HT1080 (cell line): Measurements from ENCODE around the gene RCN1. TPM values are rescaled to one million over a fixed set of nuclear protein-coding genes. Genes with fewer than 3 reads are reported as not detected.
"Not testable (repeated sequence)": the region's sequence is repeated elsewhere in the genome, so short reads cannot be mapped to it uniquely, and the experiment has no call there.

Experiments used
- DNase-seq: peaks from one replicate; pipeline ENCODE4 v3.0.0-alpha.2; 2015; ENCODE audit warnings: low read depth
- polyA plus RNA-seq, 2 experiments: library from polyadenylated mRNA; depleted of rRNA; stranded (reverse); fragments of >200 nt; gene quantifications; 2 replicates each; pipeline ENCODE4 v1.2.3, GENCODE V29; 2015
- total RNA-seq: library from RNA; depleted of rRNA; stranded (reverse); fragments of >200 nt; shearing (Covaris generic); gene quantifications from 2 replicates; pipeline ENCODE4 v1.2.3, GENCODE V29; 2014; rRNA removed

The RCN1 gene
- total RNA-seq: 156 and 186 TPM in 2 replicates
- 183 and 214 TPM in 2 replicates for polyA plus RNA-seq (2015; cell fraction: cytosol; rRNA removed)
- 188 and 195 TPM in 2 replicates for polyA plus RNA-seq (2015; cell fraction: nucleus; rRNA removed)

- peak; percentile 82 for DNase-seq
These were observed at the start of gene RCN1 for GRCh38 chr11:32090545-32091370. TSS of gene RCN1 (plus strand) at chr11:32091074. CDS start at chr11:32091197, 123 bp downstream.

DNA sequence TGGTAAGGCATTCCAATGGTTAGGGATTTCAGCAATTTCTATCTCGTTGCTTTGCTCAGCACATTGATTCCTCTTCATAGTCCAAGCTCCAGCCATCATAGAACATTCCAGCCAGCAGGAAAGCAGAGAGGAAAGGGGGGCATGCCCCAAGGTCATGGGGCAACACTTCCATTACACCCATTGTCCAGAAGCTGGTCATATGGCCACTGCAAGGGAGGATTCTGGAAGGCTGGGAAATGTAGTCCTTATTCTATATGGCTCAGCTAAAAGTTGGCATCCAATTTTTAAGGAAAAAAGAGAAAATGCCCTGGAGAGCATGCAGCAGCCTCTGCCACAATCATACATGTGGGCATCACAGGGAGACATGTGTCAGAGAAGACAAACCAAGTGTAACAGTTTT, 47.1 kb upstream of the RCN1 start:
- no peak for DNase-seq

DNA sequence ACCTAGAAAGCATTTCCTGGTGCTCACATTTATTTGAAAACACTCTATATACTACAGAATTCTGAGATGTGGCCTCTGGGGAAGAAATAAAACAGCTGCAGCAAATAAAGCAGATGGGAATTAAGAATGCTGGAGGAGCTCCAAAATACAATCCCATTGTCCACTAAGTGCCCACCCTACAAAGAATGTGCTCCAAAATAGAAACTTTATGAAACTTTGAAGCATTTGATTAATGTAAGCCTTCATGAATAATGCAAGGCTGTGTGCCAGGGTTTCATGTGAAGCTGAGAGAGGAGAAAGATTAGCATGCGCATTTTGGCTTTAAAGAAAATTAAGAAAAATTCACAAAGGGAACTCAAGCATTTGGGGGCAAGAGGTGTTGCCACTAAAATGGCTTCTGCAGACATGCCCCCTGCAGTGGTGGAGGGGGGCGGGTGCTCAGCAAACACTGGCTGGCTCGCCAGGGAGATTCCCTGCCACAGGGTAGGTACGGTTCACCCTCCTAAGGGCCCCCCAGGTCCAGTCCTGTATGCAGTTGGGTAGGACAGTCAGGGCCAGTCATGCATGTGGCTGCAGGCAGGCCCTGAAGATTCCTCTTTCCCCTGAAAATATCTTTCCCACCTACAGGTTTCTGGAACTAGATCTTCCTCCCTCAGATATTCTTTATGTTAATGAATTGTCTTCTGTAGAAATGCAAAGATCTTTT, 46.6 kb upstream of the RCN1 start:
- DNase-seq: no peak

DNA sequence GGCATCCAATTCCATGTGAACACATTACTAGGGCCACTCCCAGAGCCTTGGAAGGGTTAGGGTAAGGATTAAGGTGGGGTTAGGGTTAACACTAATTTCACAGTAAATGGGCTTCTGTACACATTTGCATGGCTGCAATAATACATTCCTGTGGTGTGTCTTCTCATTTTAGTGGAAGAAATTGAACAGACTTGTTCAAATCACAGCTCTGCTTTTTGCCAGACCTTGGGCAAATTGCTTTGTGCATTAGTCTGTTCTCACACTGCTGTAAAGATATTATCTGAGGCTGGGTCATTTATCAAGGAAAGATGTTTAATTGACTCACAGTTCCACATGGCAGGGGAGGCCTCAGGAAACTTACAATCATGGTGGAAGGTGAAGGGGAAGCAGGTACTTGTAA, 45.4 kb upstream of the RCN1 start:
- no peak for DNase-seq

DNA sequence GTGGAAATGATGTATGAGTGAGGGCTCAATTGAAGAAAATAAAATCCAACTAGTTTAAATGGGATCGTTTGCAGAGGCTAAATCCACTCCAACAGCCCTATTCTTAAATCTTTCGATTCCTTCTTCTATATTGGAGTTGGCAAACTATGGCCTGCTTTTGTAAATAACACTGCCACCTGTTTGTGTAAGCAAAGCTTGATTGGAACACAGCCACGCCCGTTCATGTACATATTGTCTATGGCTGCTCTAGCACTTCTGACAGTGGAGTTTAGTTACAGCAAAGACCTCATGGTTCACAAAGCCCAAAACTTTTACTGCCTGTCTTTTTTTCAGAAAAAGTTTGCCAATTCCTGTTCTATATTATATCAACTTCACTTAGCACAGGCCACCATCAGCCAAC, 40.6 kb upstream of the RCN1 start:
- no peak for DNase-seq

- DNase-seq: peak; percentile 52
These were observed 38.7 kb upstream of the RCN1 start for GRCh38 chr11:32052215-32052614.

DNA sequence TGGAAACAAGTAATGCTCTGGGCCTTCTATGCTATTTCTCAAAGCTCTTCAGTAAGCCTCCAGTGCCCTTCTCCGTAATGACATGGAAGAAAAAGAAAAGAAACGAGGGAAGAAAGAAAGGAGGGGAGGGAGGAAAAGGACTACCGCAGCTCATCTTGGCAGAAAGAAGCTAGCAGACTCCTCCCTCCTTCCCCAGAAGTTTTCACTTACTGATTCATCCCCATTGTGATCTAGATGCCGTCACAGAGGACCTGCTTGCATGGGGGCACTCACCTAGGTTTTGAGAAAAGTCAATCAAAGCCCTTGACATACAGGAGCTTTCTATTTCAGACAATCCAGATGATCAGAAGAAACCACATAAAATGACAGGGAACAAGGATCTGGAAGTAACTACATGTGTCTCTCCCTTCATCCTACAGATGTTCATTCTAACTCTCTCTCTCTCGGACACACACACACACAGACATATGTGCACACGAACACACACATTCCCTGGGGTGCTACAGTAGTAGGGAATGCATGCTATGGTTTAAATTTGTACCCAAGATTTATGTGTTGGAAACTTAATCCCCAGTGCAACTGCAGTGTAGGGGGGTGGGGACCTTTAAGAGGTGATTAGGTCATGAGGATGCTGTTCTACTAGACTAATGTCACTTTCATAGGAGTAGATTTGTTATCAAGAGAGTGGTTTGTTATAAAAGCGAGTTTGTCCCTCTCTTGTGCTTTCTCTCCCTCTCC, 37.6 kb upstream of the RCN1 start:
- no peak for DNase-seq

DNA sequence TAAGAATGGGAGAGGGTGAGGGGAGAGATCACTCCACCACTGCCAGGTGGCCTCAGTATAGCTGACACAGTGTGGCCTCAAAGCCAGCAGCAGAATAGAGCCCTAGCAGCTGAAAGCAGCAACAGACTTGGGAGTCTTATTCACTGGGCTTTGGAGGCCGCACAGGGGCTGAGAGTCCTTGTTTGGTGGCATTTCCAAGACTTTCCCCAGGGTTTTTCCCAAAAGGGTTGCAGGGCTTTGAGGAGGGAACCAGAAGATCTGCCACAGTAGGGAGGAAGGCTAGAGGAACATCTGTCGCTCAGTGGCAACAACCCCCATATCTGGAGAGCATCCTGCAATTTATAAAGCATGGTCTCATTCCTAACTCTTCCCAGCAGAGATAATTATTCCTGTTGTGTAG, 35.0 kb upstream of the RCN1 start:
- DNase-seq: no peak

GRCh38 chr11:32056438-32056837, 34.4 kb upstream of the RCN1 start:
- peak; percentile 89 for DNase-seq

DNA sequence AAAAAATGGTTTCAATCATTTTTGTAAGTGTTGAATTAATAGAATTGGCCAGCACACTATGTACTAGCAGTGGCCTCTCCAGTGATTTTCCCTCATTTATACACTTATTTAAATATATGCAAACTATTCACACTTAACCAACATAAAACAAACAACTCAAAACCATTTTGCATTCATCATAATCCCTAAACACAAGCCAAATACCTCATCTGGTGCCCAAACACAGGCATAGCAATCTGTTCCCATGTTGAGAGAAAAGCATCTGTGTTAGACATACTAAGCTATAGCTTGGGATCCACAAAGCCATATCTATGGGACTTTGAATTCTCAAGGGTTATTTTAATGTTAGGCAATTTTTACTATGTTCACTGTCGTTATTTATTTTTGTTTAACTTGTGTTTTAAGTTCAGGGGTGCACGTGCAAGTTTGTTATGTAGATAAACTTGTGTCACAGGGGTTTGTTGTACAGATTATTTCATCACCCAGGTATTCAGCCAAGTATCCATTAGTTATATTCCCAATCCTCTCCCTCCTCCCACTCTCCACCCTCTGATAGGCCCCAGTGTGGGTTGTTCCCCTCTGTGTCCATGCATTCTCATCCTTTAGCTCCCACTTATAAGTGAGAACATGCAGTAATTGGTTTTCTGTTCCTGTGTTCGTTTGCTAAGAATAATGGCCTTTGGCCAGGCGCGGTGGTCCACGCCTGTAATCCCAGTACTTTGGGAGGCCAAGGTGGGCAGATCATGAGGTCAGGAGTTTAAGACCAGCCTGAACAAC, 31.0 kb upstream of the RCN1 start:
- DNase-seq: no peak

DNA sequence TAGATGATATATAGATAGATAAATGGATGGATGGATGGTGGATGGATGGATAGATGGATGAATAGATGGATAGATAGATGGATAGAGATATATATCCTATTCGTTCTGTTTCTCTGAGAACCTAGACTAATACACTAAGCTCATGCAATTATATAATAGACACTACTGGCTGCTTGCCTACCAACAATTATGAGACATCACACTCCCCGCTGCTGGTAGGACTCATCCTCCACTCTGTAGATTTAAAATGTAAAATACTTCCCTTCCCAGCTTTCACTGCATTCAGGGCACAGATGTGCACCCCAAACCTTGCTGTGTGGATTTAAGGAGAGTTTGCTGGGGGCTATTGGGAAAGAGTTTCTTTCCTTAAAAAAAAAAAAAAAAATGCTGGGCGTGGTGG, 28.3 kb upstream of the RCN1 start:
- no peak for DNase-seq

GRCh38 chr11:32063031-32063430, 27.8 kb upstream of the RCN1 start:
- not testable (repeated sequence) for DNase-seq

- DNase-seq: no peak
These were observed 24.8 kb upstream of the RCN1 start for GRCh38 chr11:32065865-32066629.

DNA sequence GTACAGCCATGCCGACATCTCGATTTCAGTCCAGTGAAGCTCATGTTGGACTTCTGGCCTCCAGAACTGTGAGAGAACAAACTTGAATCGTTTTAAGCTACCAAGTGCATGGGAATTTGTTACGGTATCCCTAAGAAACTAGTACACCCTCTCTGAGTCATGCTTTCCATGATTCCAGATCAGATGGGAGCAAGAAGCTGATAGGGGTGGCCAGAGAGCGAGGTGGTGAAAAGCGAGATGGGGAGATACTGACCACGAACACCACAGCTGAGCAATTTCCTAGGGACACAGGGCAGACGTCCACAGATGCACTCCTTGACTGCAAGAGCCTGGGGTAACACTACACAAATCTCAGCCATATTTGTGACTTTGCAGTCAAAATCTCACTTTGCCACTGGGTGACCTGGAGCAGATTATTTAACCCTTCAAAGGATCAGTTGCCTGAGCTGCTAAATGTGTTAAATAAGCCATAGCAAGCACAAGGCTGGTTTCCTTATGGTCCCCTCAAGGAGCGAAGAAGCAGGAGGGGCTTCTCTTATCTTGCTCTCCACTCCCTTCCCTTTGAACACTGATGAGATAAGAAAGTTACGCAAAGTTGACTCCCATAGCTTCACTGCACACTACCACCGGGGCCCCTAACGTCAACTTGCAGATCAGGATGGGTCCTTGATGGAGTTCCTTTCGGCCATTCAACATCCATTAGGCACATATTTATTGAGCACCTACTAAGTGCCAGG, 22.6 kb upstream of the RCN1 start:
- DNase-seq: peak; percentile 28

DNA sequence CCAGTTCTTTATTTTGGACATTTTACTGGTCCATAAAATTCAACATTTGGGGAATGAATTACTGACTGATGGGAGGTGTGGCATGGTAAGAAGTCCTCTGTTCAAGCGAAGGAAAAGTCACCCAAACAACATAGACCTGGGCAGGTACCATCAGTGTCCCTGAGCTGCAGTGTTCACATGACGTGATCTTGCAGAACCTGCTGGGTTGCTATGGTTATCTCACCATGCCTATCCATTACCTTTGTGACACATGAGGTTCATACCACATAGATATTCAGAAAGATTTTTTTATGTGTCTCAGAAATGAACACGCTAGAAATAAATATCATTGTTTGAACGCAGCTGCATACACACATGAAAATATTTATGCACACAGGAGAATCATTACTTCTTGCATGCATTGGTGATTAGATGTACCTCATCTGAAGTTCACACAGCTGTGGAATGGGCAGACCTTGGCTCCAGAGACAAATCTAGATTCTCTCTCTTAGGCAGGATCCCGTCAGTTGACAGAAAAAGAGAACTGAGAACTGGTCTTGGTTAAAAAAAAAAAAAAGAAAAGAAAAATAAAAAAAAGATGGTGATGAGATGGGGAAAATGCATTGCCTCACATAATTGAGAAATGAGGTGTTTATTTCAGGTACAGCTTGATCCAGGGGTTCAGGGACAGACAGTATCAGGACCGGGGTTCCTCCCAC, 21.4 kb upstream of the RCN1 start:
- DNase-seq: no peak

DNA sequence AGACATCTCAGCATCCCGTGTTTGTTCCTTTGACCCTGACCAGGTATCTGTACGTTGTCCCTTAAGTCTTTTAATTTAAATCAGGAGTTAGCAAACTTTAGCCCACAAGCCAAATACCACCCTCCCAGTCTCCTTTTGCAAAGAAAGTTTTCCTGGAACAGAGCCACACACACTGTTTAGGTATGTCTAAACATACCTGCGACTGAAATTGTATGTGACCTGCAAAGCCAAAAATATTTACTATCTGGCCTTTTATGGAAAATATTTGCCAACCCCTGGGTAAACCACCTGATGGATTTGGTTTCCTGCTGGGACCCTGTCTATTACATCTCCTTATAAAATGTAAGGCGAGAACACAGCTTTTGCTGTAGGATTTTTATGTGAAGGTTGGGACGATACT, 20.2 kb upstream of the RCN1 start:
- no peak for DNase-seq

DNA sequence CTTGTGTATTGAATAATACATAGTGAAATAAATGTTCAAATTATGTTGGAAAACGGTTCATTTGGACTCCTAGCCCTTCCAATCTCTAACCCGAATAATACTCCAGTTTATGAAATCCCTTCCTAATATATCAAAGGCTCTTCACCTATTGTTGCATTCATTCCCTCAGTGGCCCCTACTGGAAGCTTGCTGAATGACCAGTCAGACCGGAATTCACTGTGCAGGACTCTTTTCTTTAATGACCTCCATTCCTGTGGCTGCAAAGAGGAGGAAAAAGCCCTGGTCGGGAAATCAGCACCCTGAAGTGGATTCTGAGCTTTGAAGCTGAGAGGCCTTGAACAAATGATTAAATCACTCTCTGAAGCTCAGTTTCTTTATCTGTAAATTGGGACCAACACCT, 19.1 kb upstream of the RCN1 start:
- peak; percentile 62 for DNase-seq

DNA sequence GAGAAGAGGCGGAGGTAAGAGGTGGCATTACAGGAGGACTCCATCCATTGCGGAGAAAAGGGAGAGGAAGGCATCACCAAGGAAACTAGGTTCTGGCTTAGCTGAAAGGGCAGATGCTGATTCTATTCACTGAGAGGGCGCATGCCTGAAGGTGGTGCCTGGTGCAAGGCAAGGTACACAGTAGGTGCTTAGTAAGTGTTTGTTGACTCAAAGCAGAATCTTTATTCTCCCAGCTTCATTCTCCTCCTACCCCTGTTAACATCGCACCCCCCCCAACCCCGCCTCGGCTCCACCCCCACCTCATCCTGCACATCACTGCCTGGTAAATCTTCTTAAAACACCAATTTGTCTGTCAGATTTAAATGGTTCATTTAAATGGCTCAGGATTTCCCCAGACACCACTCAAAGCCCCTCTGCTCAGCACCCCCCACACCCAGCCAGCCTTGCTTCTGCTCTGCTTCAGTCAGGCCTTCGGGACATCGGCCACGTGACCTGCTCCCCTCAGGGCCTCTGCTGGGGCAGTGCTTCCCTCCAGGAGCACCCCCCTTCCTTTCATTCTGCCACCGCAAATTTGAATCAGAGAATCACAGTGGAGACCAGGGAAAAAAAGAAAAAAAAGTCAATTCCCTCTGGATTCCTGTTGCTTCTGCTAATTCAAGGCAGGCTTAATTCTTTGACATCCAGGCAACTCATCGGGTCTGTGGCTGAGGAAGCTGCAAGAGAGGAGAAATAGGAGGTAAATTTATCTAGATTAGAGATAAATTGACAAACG, 17.8 kb upstream of the RCN1 start:
- no peak for DNase-seq
